Calu3 (cell line): ENCODE measurements around the gene RALGPS2. TPM values are rescaled to one million over a fixed set of nuclear protein-coding genes. Genes with fewer than 3 reads are reported as not detected.

Source experiments
- BruUV-seq: library from RNA; stranded (reverse); fragments of 400-500 nt; replicated peaks from 2 replicates; lab custom pipeline; 2021; lab: Mats Ljungman, UMichigan
- CTCF ChIA-PET: fragments of 300-600 bp; sonication (Branson Sonifier 250); formaldehyde crosslinking; loops from one replicate; lab custom pipeline; 2022; ENCODE audit warnings: antibody characterized with exemption; lab: Charles Lee
- DNase-seq: peaks from one replicate; pipeline ENCODE4 v3.0.0; 2022
- H3K27ac Mint-ChIP-seq: one replicate; pipeline ENCODE4 v1.8.0; 2022; ENCODE audit warnings: mixed read lengths; ENCODE audit not compliant: unreplicated experiment
- H3K27me3 Mint-ChIP-seq: one replicate; pipeline ENCODE4 v1.8.0; 2022; ENCODE audit warnings: mixed read lengths; ENCODE audit not compliant: unreplicated experiment
- H3K36me3 Mint-ChIP-seq: one replicate; pipeline ENCODE4 v1.8.0; 2022; ENCODE audit warnings: mild to moderate bottlenecking, moderate library complexity, mixed read lengths; ENCODE audit not compliant: insufficient read depth, unreplicated experiment
- H3K4me1 Mint-ChIP-seq: one replicate; pipeline ENCODE4 v1.8.0; 2022; ENCODE audit warnings: mild to moderate bottlenecking, low read depth, mixed read lengths; ENCODE audit not compliant: unreplicated experiment
- H3K4me3 Mint-ChIP-seq: one replicate; pipeline ENCODE4 v1.8.0; 2022; ENCODE audit warnings: mild to moderate bottlenecking, low read depth, moderate library complexity, mixed read lengths; ENCODE audit not compliant: unreplicated experiment
- H3K9me3 Mint-ChIP-seq: one replicate; pipeline ENCODE4 v1.8.0; 2022; ENCODE audit warnings: low read depth, mixed read lengths; ENCODE audit not compliant: unreplicated experiment
- intact Hi-C: fragments of 100-400 bp; cut with micrococcal nuclease; formaldehyde crosslinking; loops from one replicate; pipeline ENCODE4 v1.10.0; 2022; ENCODE audit not compliant: unreplicated experiment
- microRNA-seq: library from miRNA; unstranded; fragments of <30 nt; microRNA quantifications from one replicate; pipeline ENCODE4 v1.2.0, GENCODE V29; 2022
- total RNA-seq: library from RNA; stranded (reverse); gene quantifications from 2 replicates; pipeline ENCODE4 v1.2.3, GENCODE V29; 2022
- TF ChIP-seq, protein P1 (sequence below): fragments of 200-600 bp; IDR thresholded peaks from one replicate; pipeline ENCODE4 v1.8.0; 2022; ENCODE audit warnings: antibody characterized with exemption; ENCODE audit not compliant: unreplicated experiment

The RALGPS2 gene
- total RNA-seq, 1 experiment from 2014 or later = 47.6 TPM

DNA sequence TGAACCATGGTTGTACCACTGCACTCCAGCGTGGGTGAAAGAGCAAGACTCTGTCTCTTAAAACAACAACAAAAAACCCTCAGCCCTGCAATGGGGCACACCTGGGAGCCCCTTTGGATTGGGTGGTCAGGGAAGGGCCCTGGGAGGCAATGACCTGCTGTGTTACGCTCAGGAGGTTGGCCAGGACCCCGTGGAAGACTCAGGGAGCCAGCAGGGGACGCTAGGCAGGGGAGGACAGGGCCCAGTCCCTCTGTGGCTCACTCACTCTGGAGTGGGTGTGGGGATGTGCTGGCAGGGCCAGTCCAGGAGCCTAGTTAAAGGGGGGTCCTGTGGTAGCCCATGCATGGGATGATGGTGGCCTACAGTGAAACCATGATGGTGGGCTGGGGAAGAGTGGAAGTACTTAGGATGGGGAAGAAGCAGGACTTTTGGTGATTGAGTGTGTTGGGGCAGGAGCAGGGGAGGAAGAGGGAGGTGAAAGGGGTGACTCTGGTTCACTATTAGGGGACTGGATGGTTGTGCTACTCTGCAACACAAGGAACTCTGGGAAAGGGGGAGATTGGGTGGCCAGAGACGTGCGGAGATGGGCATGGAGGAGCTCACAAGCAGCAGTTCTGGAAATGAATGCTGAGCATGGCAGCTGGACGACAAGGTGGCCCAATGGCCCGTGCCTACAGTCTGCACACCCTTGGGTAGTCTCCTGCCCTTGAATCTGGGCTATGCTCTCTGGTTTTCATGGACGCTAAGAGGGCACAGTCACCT, 244.4 kb downstream of the RALGPS2 start:
- CTCF ChIA-PET = no interaction called here
- Mint-ChIP-seq H3K4me3 (no peak overlapping the region), H3K4me1 (no peaks in the 10 kb centered on the region), H3K27ac (no peak overlapping the region), H3K27me3 (peaks cover 22% of the 10 kb centered on the region), H3K36me3 (no peaks in the 10 kb centered on the region), H3K9me3 (no peaks in the 10 kb centered on the region)
- intact Hi-C loops = no loop called here
- no TSS peak for BruUV-seq
- TF ChIP-seq, protein P1, sequence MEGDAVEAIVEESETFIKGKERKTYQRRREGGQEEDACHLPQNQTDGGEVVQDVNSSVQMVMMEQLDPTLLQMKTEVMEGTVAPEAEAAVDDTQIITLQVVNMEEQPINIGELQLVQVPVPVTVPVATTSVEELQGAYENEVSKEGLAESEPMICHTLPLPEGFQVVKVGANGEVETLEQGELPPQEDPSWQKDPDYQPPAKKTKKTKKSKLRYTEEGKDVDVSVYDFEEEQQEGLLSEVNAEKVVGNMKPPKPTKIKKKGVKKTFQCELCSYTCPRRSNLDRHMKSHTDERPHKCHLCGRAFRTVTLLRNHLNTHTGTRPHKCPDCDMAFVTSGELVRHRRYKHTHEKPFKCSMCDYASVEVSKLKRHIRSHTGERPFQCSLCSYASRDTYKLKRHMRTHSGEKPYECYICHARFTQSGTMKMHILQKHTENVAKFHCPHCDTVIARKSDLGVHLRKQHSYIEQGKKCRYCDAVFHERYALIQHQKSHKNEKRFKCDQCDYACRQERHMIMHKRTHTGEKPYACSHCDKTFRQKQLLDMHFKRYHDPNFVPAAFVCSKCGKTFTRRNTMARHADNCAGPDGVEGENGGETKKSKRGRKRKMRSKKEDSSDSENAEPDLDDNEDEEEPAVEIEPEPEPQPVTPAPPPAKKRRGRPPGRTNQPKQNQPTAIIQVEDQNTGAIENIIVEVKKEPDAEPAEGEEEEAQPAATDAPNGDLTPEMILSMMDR = no peak
- no peak for DNase-seq

DNA sequence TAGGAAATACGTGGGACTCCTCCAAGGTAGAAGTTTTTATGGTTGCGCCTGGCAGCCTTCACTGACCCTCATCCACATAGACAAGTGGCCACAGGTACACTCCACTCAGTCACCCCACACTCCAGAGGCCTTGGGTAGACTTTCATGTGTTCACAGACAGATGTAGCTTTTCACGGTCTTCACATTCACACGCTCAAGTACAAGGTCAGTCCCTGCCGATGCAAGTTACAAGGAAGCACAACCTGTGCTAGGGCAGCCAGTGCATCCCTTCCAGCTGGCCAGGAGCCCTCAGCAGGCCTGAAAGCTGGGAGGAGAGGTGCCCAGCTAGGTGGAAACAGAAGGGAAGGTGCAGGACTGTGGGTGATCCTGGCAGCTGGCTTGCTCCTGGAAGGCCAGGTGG, 245.1 kb downstream of the RALGPS2 start:
- peaks cover 22% of the 10 kb centered on the region for H3K27me3 Mint-ChIP-seq
- no TSS peak for BruUV-seq
- intact Hi-C loops = no loop called here
- no peaks in the 10 kb centered on the region for H3K9me3 Mint-ChIP-seq
- CTCF ChIA-PET = interaction anchor here (0.7 kb wide), 1 partner anchor 140 kb away, joined by 3 read pairs; no protein-coding TSS in a partner anchor
- DNase-seq = no peak
- no peak overlapping the region for H3K4me3 Mint-ChIP-seq
- no peak overlapping the region for H3K27ac Mint-ChIP-seq
- H3K36me3 Mint-ChIP-seq = no peaks in the 10 kb centered on the region
- H3K4me1 Mint-ChIP-seq = no peaks in the 10 kb centered on the region
- TF ChIP-seq, protein P1 = no peak

Small RNA genes within 50 kb of the gene (microRNA-seq; reads per million reads assigned to microRNA genes)
- gene MIR4424 = not detected

Other genes starting within 250 kb of the RALGPS2 start
- gene CLEC20A, start 228.3 kb upstream of the RALGPS2 start, total RNA-seq = not detected in 2 replicates
- not detected in 2 replicates for gene TEX35, start 212.1 kb upstream of the RALGPS2 start, total RNA-seq
- gene ANGPTL1, start 145.8 kb downstream of the RALGPS2 start, total RNA-seq = 0.35 and 0.59 TPM in 2 replicates